Neural progenitor cell (in vitro differentiated cells): ENCODE data around the gene NCEH1.

Source experiments
- CTCF ChIP-seq: fragments of 200-600 bp; sonication (generic); IDR thresholded peaks from 2 replicates; pipeline ENCODE4 v1.5.1; 2017; ENCODE audit warnings: antibody characterized with exemption, mild to moderate bottlenecking
- EZH2 ChIP-seq: fragments of 200-600 bp; sonication (generic); IDR thresholded peaks from 2 replicates; pipeline ENCODE4 v1.6.1; 2017; ENCODE audit warnings: antibody characterized with exemption, mild to moderate bottlenecking, moderate library complexity
- EZH2phosphoT487 ChIP-seq: fragments of 200-600 bp; sonication (generic); IDR thresholded peaks from 2 replicates; pipeline ENCODE4 v1.6.1; 2017; ENCODE audit warnings: antibody characterized with exemption

GRCh38 chr3:172653004-172653572, 57.8 kb downstream of the NCEH1 start:
- no peak for TF ChIP-seq CTCF
- TF ChIP-seq EZH2 = no peak
- TF ChIP-seq EZH2phosphoT487 = no peak
